ENCODE data around the gene RUFY3.

DNA sequence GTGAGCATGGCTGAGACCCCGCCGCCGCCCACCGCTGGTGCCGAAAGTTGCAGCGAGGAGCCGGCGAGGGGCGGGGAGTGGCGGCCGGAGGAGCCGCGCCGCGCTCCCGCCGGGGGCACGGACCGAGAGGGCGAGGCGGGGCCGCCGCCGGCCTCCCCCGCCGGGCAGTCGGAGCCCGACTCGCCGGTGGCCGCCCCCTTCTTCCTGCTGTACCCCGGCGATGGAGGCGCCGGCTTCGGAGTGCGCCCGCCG, 16.9 kb upstream of the RUFY3 start:
- TF ChIP-seq, protein P1, sequence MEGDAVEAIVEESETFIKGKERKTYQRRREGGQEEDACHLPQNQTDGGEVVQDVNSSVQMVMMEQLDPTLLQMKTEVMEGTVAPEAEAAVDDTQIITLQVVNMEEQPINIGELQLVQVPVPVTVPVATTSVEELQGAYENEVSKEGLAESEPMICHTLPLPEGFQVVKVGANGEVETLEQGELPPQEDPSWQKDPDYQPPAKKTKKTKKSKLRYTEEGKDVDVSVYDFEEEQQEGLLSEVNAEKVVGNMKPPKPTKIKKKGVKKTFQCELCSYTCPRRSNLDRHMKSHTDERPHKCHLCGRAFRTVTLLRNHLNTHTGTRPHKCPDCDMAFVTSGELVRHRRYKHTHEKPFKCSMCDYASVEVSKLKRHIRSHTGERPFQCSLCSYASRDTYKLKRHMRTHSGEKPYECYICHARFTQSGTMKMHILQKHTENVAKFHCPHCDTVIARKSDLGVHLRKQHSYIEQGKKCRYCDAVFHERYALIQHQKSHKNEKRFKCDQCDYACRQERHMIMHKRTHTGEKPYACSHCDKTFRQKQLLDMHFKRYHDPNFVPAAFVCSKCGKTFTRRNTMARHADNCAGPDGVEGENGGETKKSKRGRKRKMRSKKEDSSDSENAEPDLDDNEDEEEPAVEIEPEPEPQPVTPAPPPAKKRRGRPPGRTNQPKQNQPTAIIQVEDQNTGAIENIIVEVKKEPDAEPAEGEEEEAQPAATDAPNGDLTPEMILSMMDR (IDR thresholded peaks at IDR 0.05), result no peak
- no peak for TF ChIP-seq EZH2 (IDR thresholded peaks at IDR 0.05)
